ENCODE data around the gene PGA3.

GRCh38 chr11:61172356-61172755 is 31.0 kb upstream of the PGA3 start:
- no peak for TF ChIP-seq POLR2A (IDR thresholded peaks at IDR 0.05)
- TF ChIP-seq CTCF (IDR thresholded peaks at IDR 0.05) = no peak
- TF ChIP-seq POLR2AphosphoS5 (IDR thresholded peaks at IDR 0.05) = no peak
- no peak for TF ChIP-seq EP300 (IDR thresholded peaks at IDR 0.05)
